Brain microvascular endothelial cell (primary cell): ENCODE results near the gene SORBS1.
A peak's percentile ranks its signal among the peaks of the same experiment; 100 is the strongest.

ENCODE experiments used
- DNase-seq: peaks from one replicate; pipeline ENCODE4 v3.0.0-alpha.2; 2020
- H3K27ac ChIP-seq: fragments of 250-450 bp; sonication (Bioruptor Pico); 2 replicates; pipeline ENCODE4 v1.5.1; 2020; ENCODE audit warnings: mild to moderate bottlenecking, moderate library complexity
- H3K27me3 ChIP-seq: fragments of 250-450 bp; sonication (Bioruptor Pico); replicated peaks from 2 replicates; pipeline ENCODE4 v1.5.1; 2020; ENCODE audit warnings: mild to moderate bottlenecking
- H3K36me3 ChIP-seq: fragments of 250-450 bp; sonication (Bioruptor Pico); replicated peaks from 2 replicates; pipeline ENCODE4 v1.5.1; 2020; ENCODE audit warnings: mild to moderate bottlenecking
- H3K4me3 ChIP-seq: 2 replicates; pipeline ENCODE4 v1.5.1; 2011; ENCODE audit warnings: low read depth, mild to moderate bottlenecking, control low read depth, low read length, moderate library complexity
- CTCF ChIP-seq: IDR thresholded peaks from 2 replicates; pipeline ENCODE4 v1.5.1; 2011; ENCODE audit warnings: low read depth, mild to moderate bottlenecking, moderate library complexity, low read length, control low read depth, inconsistent platforms; ENCODE audit errors: missing control alignments
- in situ Hi-C: cut with HindIII; loops from 2 replicates; pipeline ENCODE4 v1.10.0; 2017; ENCODE audit warnings: low sequenced_read_pairs, low pct_ligation_motif_present

Gene SORBS1

DNA sequence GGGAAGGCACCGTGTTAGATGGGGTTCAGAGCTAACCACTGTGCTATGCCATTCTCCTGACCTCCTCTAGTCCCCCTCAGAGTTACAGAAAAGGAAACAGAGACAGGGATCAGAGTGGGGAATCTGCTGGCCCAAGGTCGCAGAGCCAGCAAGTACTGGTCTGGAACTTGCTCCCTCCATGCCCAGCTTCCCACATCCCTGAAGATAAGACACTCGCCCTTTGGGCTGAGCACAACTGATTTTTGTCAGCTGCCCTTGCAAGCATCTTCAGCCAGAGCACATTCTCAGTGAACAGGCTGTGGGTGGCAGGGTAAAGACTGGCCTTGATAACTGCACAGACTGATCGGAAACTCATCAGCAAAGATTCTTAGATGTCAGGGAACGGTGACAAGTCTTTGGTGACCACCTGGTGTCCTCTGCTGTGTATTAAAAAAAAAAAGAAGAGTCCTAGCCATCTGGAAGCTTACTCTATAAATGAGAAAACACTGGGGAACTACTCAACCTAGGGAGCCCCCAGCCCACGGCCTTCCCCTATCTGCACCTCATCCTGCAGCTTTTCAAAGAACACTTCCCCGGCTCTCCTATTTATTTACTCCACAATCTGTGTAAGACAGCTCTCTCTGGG, 1.3 kb upstream of the SORBS1 start:
- TF ChIP-seq CTCF, result no peak
- Histone ChIP-seq H3K36me3 (no peaks in the 10 kb centered on the region), H3K27ac (no peak overlapping the region), H3K27me3 (peaks cover 11% of the 10 kb centered on the region), H3K4me3 (no peak overlapping the region)
- DNase-seq, result no peak
- in situ Hi-C loops, result no loop called here

GRCh38 chr10:95561864-95562177, 650 bp upstream of the SORBS1 start:
- TF ChIP-seq CTCF, result no peak
- Histone ChIP-seq H3K27me3 (peaks cover 11% of the 10 kb centered on the region), H3K4me3 (no peak overlapping the region), H3K36me3 (no peaks in the 10 kb centered on the region), H3K27ac (no peak overlapping the region)
- in situ Hi-C loops, result no loop called here
- no peak for DNase-seq

GRCh38 chr10:95560278-95561176, 644 bp downstream of the SORBS1 start:
- Histone ChIP-seq H3K36me3 (no peaks in the 10 kb centered on the region), H3K27me3 (peaks cover 11% of the 10 kb centered on the region), H3K27ac (no peak overlapping the region), H3K4me3 (peak overlapping the region; percentile 70)
- no peak for TF ChIP-seq CTCF
- in situ Hi-C loops, result no loop called here
- DNase-seq, result peak; percentile 1

GRCh38 chr10:95559896-95560277, 1.3 kb downstream of the SORBS1 start:
- Histone ChIP-seq H3K36me3 (no peaks in the 10 kb centered on the region), H3K27me3 (peaks cover 11% of the 10 kb centered on the region), H3K27ac (no peak overlapping the region), H3K4me3 (no peak overlapping the region)
- no peak for TF ChIP-seq CTCF
- no peak for DNase-seq
- in situ Hi-C loops, result no loop called here

DNA sequence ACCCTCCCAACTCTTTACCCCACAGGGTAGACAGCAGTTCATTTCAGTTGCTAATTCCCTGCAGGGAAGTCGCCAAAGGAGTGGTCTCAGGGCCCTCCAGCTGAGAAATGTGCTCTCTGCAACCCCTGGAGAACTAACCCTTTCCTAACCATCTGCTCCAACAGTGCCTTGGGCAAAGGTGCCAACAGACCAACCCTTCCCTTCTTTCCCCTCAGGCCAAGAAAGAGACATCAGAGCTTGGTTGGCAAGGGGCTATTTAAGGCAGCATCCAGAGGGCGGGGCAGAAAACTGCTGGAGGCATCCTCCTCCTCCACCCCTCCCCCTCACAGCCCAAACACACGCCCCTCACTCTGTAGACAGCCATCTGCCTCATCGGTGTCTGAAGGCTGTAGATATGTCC, 1.7 kb downstream of the SORBS1 start:
- Histone ChIP-seq H3K36me3 (no peaks in the 10 kb centered on the region), H3K27ac (no peak overlapping the region), H3K27me3 (peaks cover 11% of the 10 kb centered on the region), H3K4me3 (no peak overlapping the region)
- no peak for DNase-seq
- in situ Hi-C loops, result no loop called here
- TF ChIP-seq CTCF, result no peak
